Activated CD8-positive, alpha-beta T cell treated with anti-CD3 and anti-CD28 coated beads for 36 hours (primary cell): ENCODE results near the gene HOXD3. TPM values are rescaled to one million over a fixed set of nuclear protein-coding genes. Genes with fewer than 3 reads are reported as not detected.

Source experiments
- ATAC-seq: fragments of 200-7000 bp; cut with Tn5 transposase; one replicate; pipeline ENCODE4 v1.10.0; 2021; ENCODE audit warnings: mild to moderate bottlenecking, moderate library complexity
- CTCF ChIA-PET: fragments of 350-600 bp; sonication (Branson Sonifier 250); formaldehyde crosslinking; loops from one replicate; lab custom pipeline; 2021; ENCODE audit warnings: antibody characterized with exemption; lab: Charles Lee
- POLR2A ChIA-PET: fragments of 350-600 bp; sonication (Branson Sonifier 250); formaldehyde crosslinking; loops from one replicate; lab custom pipeline; 2021; ENCODE audit warnings: antibody characterized with exemption; lab: Charles Lee
- DNase-seq: peaks from one replicate; pipeline ENCODE4 v3.0.0-alpha.2; 2020
- H3K27ac Mint-ChIP-seq: one replicate; pipeline ENCODE4 v1.8.0; 2021; ENCODE audit warnings: mild to moderate bottlenecking, mixed read lengths
- H3K27me3 Mint-ChIP-seq: one replicate; pipeline ENCODE4 v1.8.0; 2021; ENCODE audit warnings: mixed read lengths
- H3K36me3 Mint-ChIP-seq: one replicate; pipeline ENCODE4 v1.8.0; 2021; ENCODE audit warnings: low read depth, mixed read lengths
- H3K4me1 Mint-ChIP-seq: one replicate; pipeline ENCODE4 v1.8.0; 2021; ENCODE audit warnings: low read depth, mixed read lengths
- H3K4me3 Mint-ChIP-seq: one replicate; pipeline ENCODE4 v1.8.0; 2021; ENCODE audit warnings: mild to moderate bottlenecking, moderate library complexity, mixed read lengths
- H3K9me3 Mint-ChIP-seq: one replicate; pipeline ENCODE4 v1.8.0; 2021; ENCODE audit warnings: mixed read lengths
- intact Hi-C: fragments of 100-400 bp; cut with micrococcal nuclease; formaldehyde crosslinking; loops from one replicate; pipeline ENCODE4 v1.10.0; 2022
- total RNA-seq, 2 experiments: library from RNA; stranded (reverse); gene quantifications; one replicate each; pipeline ENCODE4 v1.2.3, GENCODE V29; 2021
- TF ChIP-seq, protein P1 (sequence below): fragments of 200-600 bp; IDR thresholded peaks from one replicate; pipeline ENCODE4 v1.8.0; 2022; ENCODE audit warnings: antibody characterized with exemption, mild to moderate bottlenecking

The HOXD3 gene
- total RNA-seq, 2 experiments from 2014 or later, result not detected

DNA sequence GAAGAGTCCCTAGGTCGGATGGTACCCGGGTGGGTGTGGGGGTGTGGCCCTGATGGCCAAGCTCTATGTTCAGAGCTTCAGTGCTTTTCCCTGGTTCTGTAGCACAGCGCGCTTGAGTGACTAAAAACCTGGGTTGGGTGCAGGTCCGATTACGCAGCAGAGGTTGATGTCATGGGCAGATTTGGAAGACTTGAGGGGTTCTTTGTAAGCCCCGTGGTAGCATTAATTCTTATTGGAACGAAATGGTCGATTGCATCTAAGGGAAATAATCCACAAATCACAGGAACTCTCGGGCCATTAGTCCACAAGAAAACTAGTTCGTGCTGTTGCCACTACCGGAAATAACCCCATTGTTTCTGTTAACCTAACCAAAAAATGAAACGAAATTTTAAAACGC is 18.6 kb upstream of the HOXD3 start:
- intact Hi-C loops, result no loop called here

DNA sequence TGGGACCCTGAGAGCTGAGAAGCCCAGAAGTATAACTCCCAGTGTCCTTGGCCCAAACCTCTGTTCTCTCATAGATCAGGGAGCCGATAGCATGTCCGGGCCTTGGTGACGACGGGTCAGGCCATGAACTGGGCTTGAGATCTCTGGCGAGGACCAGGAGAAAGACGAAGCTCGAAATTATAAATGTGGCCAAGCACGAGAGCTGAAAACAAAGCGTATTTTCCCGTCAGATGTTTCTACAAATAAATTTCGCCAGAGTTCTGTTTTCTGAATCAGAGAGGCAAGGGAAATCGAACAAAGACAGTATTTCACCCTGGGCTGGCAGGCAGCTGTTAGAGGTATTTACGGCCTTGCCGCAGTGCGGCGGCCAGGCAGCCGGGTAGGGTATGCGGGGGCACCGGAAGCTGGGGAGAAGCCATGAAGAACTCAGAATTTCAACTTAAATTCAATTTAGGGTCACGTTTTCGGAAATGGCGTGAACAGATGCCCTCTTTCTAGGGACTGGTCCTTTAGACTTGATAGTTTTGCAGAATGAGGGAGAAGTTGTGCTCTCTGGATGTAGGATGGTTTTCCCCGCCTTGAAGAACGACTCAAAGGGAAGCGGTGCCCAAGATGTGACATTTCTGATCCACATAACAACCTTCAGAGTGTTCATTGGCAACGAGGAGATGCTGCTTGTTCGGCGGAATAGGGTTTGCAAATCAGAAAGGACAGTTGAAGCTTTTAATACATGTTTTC is 18.0 kb upstream of the HOXD3 start:
- intact Hi-C loops, result no loop called here
- POLR2A ChIA-PET, result no interaction called here
- TF ChIP-seq, protein P1, sequence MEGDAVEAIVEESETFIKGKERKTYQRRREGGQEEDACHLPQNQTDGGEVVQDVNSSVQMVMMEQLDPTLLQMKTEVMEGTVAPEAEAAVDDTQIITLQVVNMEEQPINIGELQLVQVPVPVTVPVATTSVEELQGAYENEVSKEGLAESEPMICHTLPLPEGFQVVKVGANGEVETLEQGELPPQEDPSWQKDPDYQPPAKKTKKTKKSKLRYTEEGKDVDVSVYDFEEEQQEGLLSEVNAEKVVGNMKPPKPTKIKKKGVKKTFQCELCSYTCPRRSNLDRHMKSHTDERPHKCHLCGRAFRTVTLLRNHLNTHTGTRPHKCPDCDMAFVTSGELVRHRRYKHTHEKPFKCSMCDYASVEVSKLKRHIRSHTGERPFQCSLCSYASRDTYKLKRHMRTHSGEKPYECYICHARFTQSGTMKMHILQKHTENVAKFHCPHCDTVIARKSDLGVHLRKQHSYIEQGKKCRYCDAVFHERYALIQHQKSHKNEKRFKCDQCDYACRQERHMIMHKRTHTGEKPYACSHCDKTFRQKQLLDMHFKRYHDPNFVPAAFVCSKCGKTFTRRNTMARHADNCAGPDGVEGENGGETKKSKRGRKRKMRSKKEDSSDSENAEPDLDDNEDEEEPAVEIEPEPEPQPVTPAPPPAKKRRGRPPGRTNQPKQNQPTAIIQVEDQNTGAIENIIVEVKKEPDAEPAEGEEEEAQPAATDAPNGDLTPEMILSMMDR, result no peak
- Mint-ChIP-seq H3K27ac (no peak overlapping the region), H3K9me3 (no peaks in the 10 kb centered on the region), H3K4me1 (peaks cover 27% of the 10 kb centered on the region), H3K27me3 (peaks cover 70% of the 10 kb centered on the region), H3K36me3 (peaks cover 5% of the 10 kb centered on the region), H3K4me3 (no peak overlapping the region)
- DNase-seq (no peak), ATAC-seq (no peak)
- CTCF ChIA-PET, result interaction anchor here (0.9 to 8.4 kb wide), 18 partner anchors 8 to 999 kb away, joined by 3 to 117 read pairs (median 10); partner anchors contain the start of genes HOXD4 and HOXD8

More for the DNA sequence above, 18.6 kb upstream of the HOXD3 start:
- Mint-ChIP-seq H3K9me3 (no peaks in the 10 kb centered on the region), H3K27me3 (peaks cover 73% of the 10 kb centered on the region), H3K36me3 (peaks cover 5% of the 10 kb centered on the region), H3K27ac (no peak overlapping the region), H3K4me1 (peaks cover 27% of the 10 kb centered on the region), H3K4me3 (no peak overlapping the region)
- TF ChIP-seq, protein P1, result no peak
- POLR2A ChIA-PET, result no interaction called here
- DNase-seq (no peak), ATAC-seq (no peak)
- CTCF ChIA-PET, result interaction anchor here (0.9 to 8.4 kb wide), 12 partner anchors 11 to 1000 kb away, joined by 3 to 117 read pairs (median 6); partner anchors contain the start of gene HOXD8

DNA sequence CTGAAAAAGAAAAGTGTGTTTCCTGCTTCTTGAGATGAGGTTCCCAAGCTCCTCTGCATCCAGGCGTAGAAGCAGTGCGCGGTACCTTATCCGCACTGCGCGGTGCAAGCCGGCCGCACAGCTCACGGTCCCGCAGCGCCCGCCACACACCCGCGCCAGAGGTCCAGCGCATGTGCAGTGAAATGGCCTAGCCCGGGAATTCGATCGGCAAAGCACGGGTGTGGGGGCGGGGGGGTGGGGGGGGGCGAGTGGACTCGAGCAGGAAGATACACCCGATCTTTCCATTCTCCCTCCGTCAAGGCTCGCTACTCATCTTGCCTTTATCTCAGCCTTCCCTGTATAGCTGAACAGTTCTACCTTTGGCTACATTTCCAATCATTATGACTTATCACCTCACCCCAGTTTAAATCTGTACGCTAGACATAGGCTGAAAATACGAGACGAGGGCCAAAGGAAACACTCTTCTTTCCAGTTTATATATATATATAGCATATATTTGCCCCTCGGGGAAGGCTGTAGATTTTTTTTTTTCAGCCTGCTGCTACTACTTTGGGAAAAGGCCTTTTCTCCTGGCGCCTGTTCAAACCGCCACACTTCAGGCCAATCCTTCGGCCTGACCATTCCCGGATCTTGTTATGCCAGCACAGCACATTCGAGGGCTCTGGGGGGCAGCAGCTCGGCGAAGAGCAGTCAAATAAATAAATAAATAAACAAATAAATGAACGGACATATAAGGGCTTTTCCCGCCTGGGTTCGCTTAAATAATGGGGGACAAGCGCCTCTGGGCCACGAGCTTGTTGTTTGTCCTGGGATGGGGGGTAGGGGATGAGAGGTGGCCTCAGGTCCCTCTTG is 17.2 kb upstream of the HOXD3 start:
- ATAC-seq, result no peak
- TF ChIP-seq, protein P1, result no peak
- ChIA-PET CTCF (interaction anchor here (0.6 to 8.4 kb wide), 42 partner anchors 8 to 998 kb away, joined by 3 to 117 read pairs (median 5); partner anchors contain the start of genes HOXD1, HOXD4 and HOXD8), POLR2A (no interaction called here)
- intact Hi-C loops, result loop anchor here (1.0 to 5.0 kb wide), 3 partner anchors 315 to 512 kb away; no protein-coding TSS in a partner anchor
- Mint-ChIP-seq H3K27ac (no peak overlapping the region), H3K9me3 (no peaks in the 10 kb centered on the region), H3K27me3 (peaks cover 68% of the 10 kb centered on the region), H3K36me3 (peaks cover 5% of the 10 kb centered on the region), H3K4me1 (peaks cover 27% of the 10 kb centered on the region), H3K4me3 (peak overlapping the region; percentile 56)
- no peak for DNase-seq

DNA sequence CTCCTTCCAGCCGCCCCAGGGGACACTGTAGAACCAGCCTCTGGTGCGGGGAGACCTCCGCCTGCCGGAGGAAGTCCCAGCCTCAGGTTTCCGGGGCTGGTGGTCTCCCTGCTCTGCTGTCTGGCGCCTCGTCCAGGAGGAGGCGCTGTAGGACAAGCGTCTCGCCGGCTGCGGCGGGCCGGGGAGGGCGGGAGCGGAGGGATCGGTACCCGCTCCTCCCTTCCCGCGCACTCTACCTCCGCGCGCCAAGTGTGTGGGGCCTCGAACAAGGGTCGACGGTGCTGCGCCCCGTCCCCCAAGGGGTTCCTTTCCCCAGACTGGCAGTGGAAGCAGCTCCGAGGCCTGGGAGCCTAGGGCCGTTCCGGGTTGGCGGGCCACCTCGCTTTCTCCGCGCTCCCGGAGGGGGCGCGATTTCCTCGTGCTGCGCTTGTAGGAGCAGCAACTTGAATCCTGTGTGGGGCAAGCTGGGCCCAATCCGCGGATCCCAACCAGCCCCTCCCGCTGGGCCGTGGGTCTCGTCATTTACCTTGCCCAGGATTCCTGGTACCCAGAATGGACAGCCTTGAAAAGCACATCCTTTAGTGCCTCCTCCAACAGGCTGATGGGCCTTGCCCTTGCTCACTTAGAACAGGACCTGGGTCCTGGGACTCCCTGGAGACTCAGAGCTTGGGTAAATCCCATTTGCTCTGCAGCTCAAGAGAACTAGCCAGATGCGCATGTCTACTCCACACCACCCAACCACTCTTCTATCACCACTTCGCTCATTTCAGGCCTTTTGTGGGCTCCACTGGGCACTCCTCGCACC is 16.4 kb upstream of the HOXD3 start:
- H3K27ac Mint-ChIP-seq, result no peak overlapping the region
- peaks cover 68% of the 10 kb centered on the region for H3K27me3 Mint-ChIP-seq
- intact Hi-C loops, result loop anchor here (1.0 to 5.0 kb wide), 3 partner anchors 315 to 512 kb away; no protein-coding TSS in a partner anchor
- peaks cover 23% of the 10 kb centered on the region for H3K4me1 Mint-ChIP-seq
- ATAC-seq (peak; percentile 94), DNase-seq (peak; percentile 76)
- ChIA-PET CTCF (interaction anchor here (0.6 to 8.4 kb wide), 42 partner anchors 9 to 514 kb away, joined by 3 to 117 read pairs (median 5); partner anchors contain the start of genes HOXD1, HOXD4 and HOXD8), POLR2A (no interaction called here)
- no peaks in the 10 kb centered on the region for H3K9me3 Mint-ChIP-seq
- TF ChIP-seq, protein P1, result peak; percentile 94
- peak overlapping the region; percentile 56 for H3K4me3 Mint-ChIP-seq
- H3K36me3 Mint-ChIP-seq, result peaks cover 5% of the 10 kb centered on the region
